Neuronal stem cell (in vitro differentiated cells): ENCODE results near the gene RYR1.
A peak's percentile ranks its signal among the peaks of the same experiment; 100 is the strongest.

Source experiments
- DNase-seq: peaks from one replicate; pipeline ENCODE4 v3.0.0-alpha.2; 2013; ENCODE audit warnings: low spot score
- H2AFZ ChIP-seq: one replicate; pipeline ENCODE4 v1.6.1; 2013; ENCODE audit warnings: mild to moderate bottlenecking, low read length, inconsistent platforms
- H2AK5ac ChIP-seq: 2 replicates; pipeline ENCODE4 v1.6.1; 2013; ENCODE audit warnings: low read depth, mild to moderate bottlenecking, inconsistent platforms, low read length, moderate library complexity, mixed read lengths
- H2BK120ac ChIP-seq: 2 replicates; pipeline ENCODE4 v1.6.1; 2013; ENCODE audit warnings: low read depth, mild to moderate bottlenecking, inconsistent platforms, low read length, moderate library complexity, mixed read lengths
- H2BK12ac ChIP-seq: one replicate; pipeline ENCODE4 v1.6.1; 2013; ENCODE audit warnings: low read length, inconsistent platforms
- H2BK15ac ChIP-seq: 2 replicates; pipeline ENCODE4 v1.6.1; 2013; ENCODE audit warnings: mild to moderate bottlenecking, low read length, inconsistent platforms, mixed read lengths
- H2BK5ac ChIP-seq: one replicate; pipeline ENCODE4 v1.6.1; 2013; ENCODE audit warnings: inconsistent platforms, mild to moderate bottlenecking, low read length, moderate library complexity
- H3K14ac ChIP-seq: one replicate; pipeline ENCODE4 v1.6.1; 2013; ENCODE audit warnings: low read length, inconsistent platforms
- H3K18ac ChIP-seq: 2 replicates; pipeline ENCODE4 v1.6.1; 2013; ENCODE audit warnings: low read length, inconsistent platforms
- H3K23ac ChIP-seq: 2 replicates; pipeline ENCODE4 v1.6.1; 2013; ENCODE audit warnings: low read depth, mild to moderate bottlenecking, mixed read lengths, low read length, inconsistent platforms; ENCODE audit not compliant: poor library complexity
- H3K27ac ChIP-seq: replicated peaks from 3 replicates; pipeline ENCODE4 v1.5.1; 2013; ENCODE audit warnings: low read length, inconsistent platforms
- H3K27me3 ChIP-seq, 3 experiments: 2 replicates each; pipeline ENCODE4 v1.6.1; 2013; ENCODE audit warnings: low read length in 3 of 3, mild to moderate bottlenecking in 2 of 3, inconsistent platforms in 1 of 3, low read depth in 1 of 3, mixed read lengths in 1 of 3, moderate library complexity in 1 of 3; ENCODE audit not compliant: control insufficient read depth in 3 of 3, insufficient read depth in 3 of 3
- H3K36me3 ChIP-seq, 2 donors: replicated peaks in 1 of 2; 2 replicates each; pipeline ENCODE4 v1.6.1; 2013; ENCODE audit warnings: low read length in 2 of 2; ENCODE audit not compliant: control insufficient read depth in 2 of 2, insufficient read depth in 2 of 2
- H3K4ac ChIP-seq: 2 replicates; pipeline ENCODE4 v1.6.1; 2013; ENCODE audit warnings: inconsistent platforms, mild to moderate bottlenecking, low read length, moderate library complexity
- H3K4me1 ChIP-seq, 2 donors: 1 replicate in 1 of 2; 2 replicates in 1 of 2; pipeline ENCODE4 v1.6.1; 2013; ENCODE audit warnings: low read length in 2 of 2, low read depth in 1 of 2; ENCODE audit not compliant: control insufficient read depth in 2 of 2, insufficient read depth in 1 of 2
- H3K4me2 ChIP-seq: one replicate; pipeline ENCODE4 v1.6.1; 2013; ENCODE audit warnings: mild to moderate bottlenecking, low read length, inconsistent platforms; ENCODE audit not compliant: insufficient read depth, poor library complexity, severe bottlenecking
- H3K4me3 ChIP-seq, 2 donors: 2 replicates each; pipeline ENCODE4 v1.5.1; 2013; ENCODE audit warnings: low read length in 2 of 2, mild to moderate bottlenecking in 2 of 2, inconsistent platforms in 1 of 2, moderate library complexity in 1 of 2
- H3K79me1 ChIP-seq: one replicate; pipeline ENCODE4 v1.6.1; 2013; ENCODE audit warnings: low read depth, mild to moderate bottlenecking, inconsistent platforms, low read length, moderate library complexity
- H3K9ac ChIP-seq: one replicate; pipeline ENCODE4 v1.6.1; 2013; ENCODE audit warnings: mild to moderate bottlenecking, low read depth, low read length, inconsistent platforms; ENCODE audit not compliant: poor library complexity
- H3K9me3 ChIP-seq, 2 donors: replicated peaks in 1 of 2; 2 replicates each; pipeline versions ENCODE3 to v1.6.1; 2013; ENCODE audit warnings: low read length in 2 of 2, mild to moderate bottlenecking in 2 of 2, inconsistent platforms in 1 of 2, low read depth in 1 of 2, mixed read lengths in 1 of 2, moderate library complexity in 1 of 2; ENCODE audit not compliant: control insufficient read depth in 2 of 2, insufficient read depth in 1 of 2
- H4K8ac ChIP-seq: one replicate; pipeline ENCODE4 v1.6.1; 2013; ENCODE audit warnings: low read depth, mild to moderate bottlenecking, inconsistent platforms, low read length, moderate library complexity
- H4K91ac ChIP-seq: one replicate; pipeline ENCODE4 v1.6.1; 2013; ENCODE audit warnings: low read length, low read depth, mild to moderate bottlenecking, inconsistent platforms; ENCODE audit not compliant: poor library complexity
- WGBS, 2 donors: extraction: QIAGEN DNeasy Blood & Tissue Kit; methylation state at CpG; one replicate each; pipeline ENCODE4 v1.1.7; 2013; ENCODE audit warnings: missing lambda C conversion rate in 2 of 2, mixed read lengths in 1 of 2; ENCODE audit not compliant: insufficient read length in 2 of 2, insufficient replicate concordance in 1 of 2; ENCODE audit errors: extremely low coverage in 2 of 2; 5-methylcytosine and 5-hydroxymethylcytosine counted together

The RYR1 gene

DNA sequence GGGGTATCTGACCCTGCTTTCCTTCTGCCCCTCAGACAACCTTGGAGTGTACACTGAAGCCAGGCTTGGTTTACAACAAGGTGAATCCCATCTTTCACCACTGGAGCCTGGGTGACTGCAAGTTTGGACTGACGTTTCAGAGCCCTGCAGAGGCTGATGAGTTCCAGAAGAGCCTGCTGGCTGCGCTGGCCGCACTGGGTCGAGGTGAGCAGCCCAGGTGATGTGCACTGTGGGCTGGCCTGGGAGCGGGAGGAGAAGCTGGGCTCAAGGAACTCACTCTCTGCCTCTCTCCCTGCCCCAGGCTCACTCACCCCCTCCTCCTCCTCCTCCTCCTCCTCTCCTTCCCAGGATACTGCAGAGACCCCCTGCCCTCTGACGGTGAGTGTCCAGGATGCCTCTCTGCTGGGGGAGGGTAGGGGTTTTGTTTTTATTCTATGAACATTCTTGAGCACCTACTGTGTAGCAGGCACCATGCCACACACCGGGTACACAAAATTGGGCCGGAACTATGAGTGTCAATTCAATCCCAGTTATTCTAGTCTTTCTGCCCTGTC is 41.5 kb upstream of the RYR1 start:
- no peak overlapping the region for H3K4ac ChIP-seq
- H3K79me1 ChIP-seq: peaks cover 5% of the 10 kb centered on the region
- no peak overlapping the region for H3K4me3 ChIP-seq
- peaks cover 0 to 4% of the 10 kb centered on the region in 2 donors for H3K9me3 ChIP-seq
- peaks cover 20 to 51% of the 10 kb centered on the region in 2 donors for H3K36me3 ChIP-seq
- H3K9ac ChIP-seq: no peak overlapping the region
- peaks cover 8 to 10% of the 10 kb centered on the region in 2 donors for H3K4me1 ChIP-seq
- no peak overlapping the region for H2BK5ac ChIP-seq
- H2AK5ac ChIP-seq: no peak overlapping the region
- no peak overlapping the region for H2BK15ac ChIP-seq
- no peak overlapping the region for H2AFZ ChIP-seq
- no peak overlapping the region for H3K14ac ChIP-seq
- no CpG with 5 or more reads among the region's 8 CpGs for WGBS, 2 donors
- peak overlapping the region; percentile 39 for H3K23ac ChIP-seq
- H3K27ac ChIP-seq: no peak overlapping the region
- H3K4me2 ChIP-seq: no peak overlapping the region
- no peak overlapping the region for H3K18ac ChIP-seq
- no peak overlapping the region for H2BK12ac ChIP-seq
- H4K91ac ChIP-seq: no peak overlapping the region
- H2BK120ac ChIP-seq: no peak overlapping the region
- no peak for DNase-seq
- H3K27me3 ChIP-seq: no peaks in the 10 kb centered on the region
- H4K8ac ChIP-seq: peak overlapping the region; percentile 26

- H3K36me3 ChIP-seq: peaks cover 20 to 51% of the 10 kb centered on the region in 2 donors
- H2BK15ac ChIP-seq: no peak overlapping the region
- H2BK120ac ChIP-seq: no peak overlapping the region
- H2BK5ac ChIP-seq: no peak overlapping the region
- H3K23ac ChIP-seq: no peak overlapping the region
- no peak for DNase-seq
- no peak overlapping the region for H3K4me2 ChIP-seq
- no peak overlapping the region for H4K8ac ChIP-seq
- peaks cover 6 to 8% of the 10 kb centered on the region in 2 donors for H3K4me1 ChIP-seq
- H3K14ac ChIP-seq: no peak overlapping the region
- no peak overlapping the region for H2AFZ ChIP-seq
- H2AK5ac ChIP-seq: no peak overlapping the region
- H3K9ac ChIP-seq: no peak overlapping the region
- H3K4me3 ChIP-seq: no peak overlapping the region
- no peak overlapping the region for H3K18ac ChIP-seq
- no CpG with 5 or more reads among the region's 6 CpGs for WGBS, 2 donors
- no peak overlapping the region for H3K27ac ChIP-seq
- peaks cover 5% of the 10 kb centered on the region for H3K79me1 ChIP-seq
- H3K27me3 ChIP-seq: no peaks in the 10 kb centered on the region
- H3K9me3 ChIP-seq: peaks cover 0 to 4% of the 10 kb centered on the region in 2 donors
- H3K4ac ChIP-seq: no peak overlapping the region
- H2BK12ac ChIP-seq: no peak overlapping the region
- no peak overlapping the region for H4K91ac ChIP-seq
Measured at GRCh38 chr19:38392707-38393308, 40.7 kb upstream of the RYR1 start.

- no peak overlapping the region for H2AFZ ChIP-seq
- peaks cover 6 to 8% of the 10 kb centered on the region in 2 donors for H3K4me1 ChIP-seq
- no peak for DNase-seq
- peak overlapping the region; percentile 49 for H3K23ac ChIP-seq
- no peak overlapping the region for H2AK5ac ChIP-seq
- H3K79me1 ChIP-seq: peaks cover 5% of the 10 kb centered on the region
- no peak overlapping the region for H2BK15ac ChIP-seq
- no peaks in the 10 kb centered on the region for H3K27me3 ChIP-seq
- no peak overlapping the region for H3K4me2 ChIP-seq
- H3K27ac ChIP-seq: no peak overlapping the region
- no peak overlapping the region for H3K18ac ChIP-seq
- no peak overlapping the region for H2BK12ac ChIP-seq
- H3K4ac ChIP-seq: no peak overlapping the region
- no peak overlapping the region for H4K8ac ChIP-seq
- peaks cover 0 to 4% of the 10 kb centered on the region in 2 donors for H3K9me3 ChIP-seq
- no peak overlapping the region for H4K91ac ChIP-seq
- no peak overlapping the region for H3K4me3 ChIP-seq
- H2BK5ac ChIP-seq: no peak overlapping the region
- no peak overlapping the region for H3K9ac ChIP-seq
- no peak overlapping the region for H2BK120ac ChIP-seq
- no peak overlapping the region for H3K14ac ChIP-seq
- no CpG with 5 or more reads among the region's 30 CpGs for whole genome bisulfite sequencing, 2 donors
- H3K36me3 ChIP-seq: peaks cover 20 to 51% of the 10 kb centered on the region in 2 donors
Measured at GRCh38 chr19:38394488-38394887, 39.0 kb upstream of the RYR1 start.

GRCh38 chr19:38395381-38396114 is 37.9 kb upstream of the RYR1 start:
- H3K9ac ChIP-seq: no peak overlapping the region
- H3K23ac ChIP-seq: no peak overlapping the region
- H3K4ac ChIP-seq: no peak overlapping the region
- H3K27me3 ChIP-seq: no peaks in the 10 kb centered on the region
- H2BK120ac ChIP-seq: no peak overlapping the region
- H3K18ac ChIP-seq: no peak overlapping the region
- no peak overlapping the region for H3K4me2 ChIP-seq
- WGBS, 2 donors: no CpG with 5 or more reads among the region's 86 CpGs
- H4K91ac ChIP-seq: no peak overlapping the region
- peaks cover 0 to 2% of the 10 kb centered on the region in 2 donors for H3K4me1 ChIP-seq
- H3K27ac ChIP-seq: no peak overlapping the region
- no peak for DNase-seq
- no peak overlapping the region for H2BK5ac ChIP-seq
- H3K9me3 ChIP-seq: peaks cover 0 to 4% of the 10 kb centered on the region in 2 donors
- no peak overlapping the region for H2AFZ ChIP-seq
- H2BK15ac ChIP-seq: no peak overlapping the region
- H3K36me3 ChIP-seq: peaks cover 20 to 51% of the 10 kb centered on the region in 2 donors
- H4K8ac ChIP-seq: no peak overlapping the region
- H2BK12ac ChIP-seq: no peak overlapping the region
- H3K14ac ChIP-seq: no peak overlapping the region
- no peak overlapping the region for H3K4me3 ChIP-seq
- H2AK5ac ChIP-seq: no peak overlapping the region
- H3K79me1 ChIP-seq: peaks cover under 1% of the 10 kb centered on the region
